GM21786 (cell line): Measurements from ENCODE around the gene KBTBD7.

Experiments
- ATAC-seq: cut with Tn5 transposase; IDR thresholded peaks from one replicate; pipeline ENCODE4 v1.9.1; 2021; ENCODE audit not compliant: unreplicated experiment

KBTBD7 gene, protein sequence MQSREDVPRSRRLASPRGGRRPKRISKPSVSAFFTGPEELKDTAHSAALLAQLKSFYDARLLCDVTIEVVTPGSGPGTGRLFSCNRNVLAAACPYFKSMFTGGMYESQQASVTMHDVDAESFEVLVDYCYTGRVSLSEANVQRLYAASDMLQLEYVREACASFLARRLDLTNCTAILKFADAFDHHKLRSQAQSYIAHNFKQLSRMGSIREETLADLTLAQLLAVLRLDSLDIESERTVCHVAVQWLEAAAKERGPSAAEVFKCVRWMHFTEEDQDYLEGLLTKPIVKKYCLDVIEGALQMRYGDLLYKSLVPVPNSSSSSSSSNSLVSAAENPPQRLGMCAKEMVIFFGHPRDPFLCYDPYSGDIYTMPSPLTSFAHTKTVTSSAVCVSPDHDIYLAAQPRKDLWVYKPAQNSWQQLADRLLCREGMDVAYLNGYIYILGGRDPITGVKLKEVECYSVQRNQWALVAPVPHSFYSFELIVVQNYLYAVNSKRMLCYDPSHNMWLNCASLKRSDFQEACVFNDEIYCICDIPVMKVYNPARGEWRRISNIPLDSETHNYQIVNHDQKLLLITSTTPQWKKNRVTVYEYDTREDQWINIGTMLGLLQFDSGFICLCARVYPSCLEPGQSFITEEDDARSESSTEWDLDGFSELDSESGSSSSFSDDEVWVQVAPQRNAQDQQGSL

GRCh38 chr13:41193919-41194824 is at the start of gene KBTBD7:
Gene KBTBD7, minus strand, starts transcription at chr13:41194569. Its CDS starts 312 bp downstream, at chr13:41194257.
- peak; percentile 93 for ATAC-seq

DNA sequence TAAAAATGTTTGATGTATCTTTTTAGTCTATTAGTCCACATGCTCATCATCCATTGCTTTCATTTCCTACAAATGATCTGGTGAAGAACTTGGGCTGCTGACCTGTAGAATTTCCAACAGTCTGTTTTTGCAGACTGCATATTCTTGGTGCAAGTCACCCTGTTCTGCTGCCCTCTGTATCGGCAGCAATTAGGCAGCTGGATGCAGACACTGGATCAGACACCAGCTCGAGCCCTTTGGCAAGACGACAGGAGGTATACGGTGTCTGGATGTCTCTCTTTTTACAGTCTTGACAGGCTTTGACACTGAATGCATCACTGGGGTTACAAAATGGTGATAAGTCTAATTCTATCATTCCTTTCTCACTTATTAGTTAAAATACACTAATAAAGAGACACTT is 47.3 kb upstream of the KBTBD7 start:
- no peak for ATAC-seq

DNA sequence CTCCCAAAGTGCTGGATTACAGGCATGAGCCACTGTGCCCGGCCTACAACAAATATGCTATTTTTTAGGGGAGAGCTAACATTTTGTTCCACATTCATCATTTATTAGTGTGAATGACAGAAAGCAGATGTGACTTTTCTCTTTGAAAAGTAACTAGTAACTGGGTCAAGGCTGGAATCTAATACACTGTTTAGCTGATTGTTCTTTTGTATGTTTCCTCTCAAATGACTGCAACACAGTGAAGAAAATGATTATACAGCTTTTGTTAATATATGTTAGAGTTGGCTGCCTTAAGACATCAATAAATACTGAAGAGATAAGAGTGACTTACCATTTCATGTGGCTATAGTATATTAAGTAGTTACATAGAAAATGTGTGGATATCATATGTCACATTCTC is 42.0 kb upstream of the KBTBD7 start:
- ATAC-seq, result no peak

- no peak for ATAC-seq
Measured at GRCh38 chr13:41232578-41233480, 38.5 kb upstream of the KBTBD7 start.

DNA sequence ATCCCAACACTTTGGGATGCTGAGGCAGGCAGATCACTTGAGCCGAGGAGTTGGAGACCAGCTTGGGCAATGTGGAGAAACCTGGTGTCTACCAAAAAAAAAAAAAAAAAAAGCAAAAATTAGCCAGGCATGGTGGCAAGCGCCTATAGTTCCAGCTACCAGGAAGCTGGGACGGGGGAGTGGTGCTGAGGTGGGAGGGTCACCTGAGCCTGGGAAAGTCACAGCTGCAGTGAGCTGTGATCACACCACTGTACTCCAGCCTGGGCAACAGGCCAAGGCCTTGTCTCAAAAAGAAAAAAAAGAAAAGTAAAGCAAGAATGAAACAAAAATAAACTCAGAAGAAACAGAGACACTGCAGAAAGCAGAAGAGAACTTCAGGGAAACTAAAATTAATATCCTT is 37.4 kb upstream of the KBTBD7 start:
- no peak for ATAC-seq

DNA sequence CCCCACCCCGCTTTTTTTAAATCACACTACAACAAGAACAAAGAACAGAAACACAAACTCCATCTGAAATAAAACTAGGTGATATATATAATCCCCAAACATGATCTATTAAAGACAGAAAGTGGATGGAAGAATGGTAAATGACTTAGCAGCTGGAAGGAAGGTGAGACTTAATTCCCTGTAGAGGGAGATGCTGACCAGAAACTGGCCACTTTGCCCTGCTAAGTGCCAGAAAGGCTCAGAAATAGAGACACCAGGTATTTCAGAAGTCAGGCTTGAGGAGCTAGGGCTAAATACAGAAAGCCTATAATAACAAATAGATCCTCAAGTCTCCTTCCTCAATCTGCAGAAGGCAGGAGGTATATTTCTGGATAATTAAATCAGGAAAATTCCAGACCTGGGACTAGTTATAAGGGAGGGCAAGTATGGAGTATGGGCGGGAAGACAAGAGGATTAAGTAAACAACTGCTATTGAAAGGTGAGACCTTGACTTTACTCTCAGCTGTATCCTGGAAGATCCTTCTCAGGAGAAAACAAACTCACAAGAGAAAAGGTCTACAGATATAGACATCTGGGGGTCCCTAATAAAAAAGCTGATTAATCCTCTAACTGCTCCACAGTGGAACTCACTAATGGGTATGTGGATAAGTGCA is 36.8 kb upstream of the KBTBD7 start:
- no peak for ATAC-seq

GRCh38 chr13:41229356-41229755 is 35.0 kb upstream of the KBTBD7 start:
- ATAC-seq, result no peak

GRCh38 chr13:41224113-41225110 is 30.0 kb upstream of the KBTBD7 start:
- no peak for ATAC-seq

DNA sequence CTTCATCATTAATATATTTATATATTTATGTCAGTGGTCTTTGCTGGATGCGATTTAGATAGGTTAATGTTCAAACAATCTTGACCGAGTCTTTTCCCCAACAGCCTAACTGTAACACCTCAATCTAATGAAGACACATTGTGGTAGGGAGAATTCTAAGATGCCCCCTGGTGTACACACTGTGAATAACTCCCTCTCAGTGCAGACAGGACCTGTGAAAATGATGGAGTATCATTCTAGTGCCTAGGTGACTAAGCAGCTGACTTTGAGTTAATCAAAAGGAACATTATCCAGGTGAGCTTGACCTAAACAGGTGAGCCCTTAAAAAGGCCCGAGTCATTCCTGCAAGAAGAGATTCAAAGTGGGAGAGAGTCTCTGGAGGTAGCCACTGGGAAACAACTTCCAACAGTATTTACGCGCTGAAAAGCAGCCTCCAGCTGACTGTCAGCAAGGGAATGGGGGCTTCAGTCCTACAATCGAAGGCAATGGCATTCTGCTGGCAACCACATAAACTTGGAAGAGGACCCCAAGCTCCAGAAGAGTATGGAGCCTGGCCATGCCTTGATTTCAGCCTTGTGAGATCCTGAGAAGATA is 28.0 kb upstream of the KBTBD7 start:
- peak; percentile 91 for ATAC-seq

- ATAC-seq, result no peak
Measured at GRCh38 chr13:41220401-41220800, 26.0 kb upstream of the KBTBD7 start.

DNA sequence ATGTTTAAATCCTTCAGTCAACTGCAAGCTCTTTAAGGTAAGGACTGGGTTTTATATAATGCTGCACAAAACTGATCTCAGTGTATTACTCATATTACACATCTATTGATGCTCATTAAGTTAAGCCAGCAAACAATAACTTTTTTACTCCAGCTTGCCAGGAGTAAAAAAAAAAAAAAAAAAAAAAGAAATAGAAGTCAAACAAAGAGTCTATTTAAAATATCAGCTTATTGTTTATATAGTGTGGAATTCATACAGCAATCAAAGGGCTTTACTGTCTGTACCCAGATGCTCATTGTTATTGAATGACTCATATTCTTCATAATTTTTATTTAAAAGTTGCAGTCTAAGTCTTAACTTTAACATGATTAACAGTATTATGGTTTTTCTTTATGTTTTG is 21.8 kb upstream of the KBTBD7 start:
- no peak for ATAC-seq

GRCh38 chr13:41213919-41214318 is 19.6 kb upstream of the KBTBD7 start:
- ATAC-seq, result no peak

- ATAC-seq, result no peak
Measured at GRCh38 chr13:41213316-41213715, 18.9 kb upstream of the KBTBD7 start.

DNA sequence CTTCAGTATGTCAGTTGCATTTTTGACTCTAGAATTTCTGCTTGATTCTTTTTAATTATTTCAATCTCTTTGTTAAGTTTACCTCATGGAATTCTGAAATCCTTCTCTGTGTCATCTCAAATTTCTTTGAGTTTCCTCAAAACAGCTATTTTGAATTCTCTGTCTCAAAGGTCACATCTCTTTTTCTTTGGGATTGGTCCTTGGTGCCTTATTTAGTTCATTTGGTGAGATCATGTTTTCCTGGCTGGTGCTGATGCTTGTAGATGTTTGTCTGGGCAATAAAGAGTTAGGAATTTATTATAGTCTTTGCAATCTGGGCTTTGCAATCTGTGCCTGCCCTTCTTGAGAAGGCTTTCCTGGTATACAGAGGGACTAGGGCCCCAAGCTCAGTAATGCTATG is 18.5 kb upstream of the KBTBD7 start:
- no peak for ATAC-seq

DNA sequence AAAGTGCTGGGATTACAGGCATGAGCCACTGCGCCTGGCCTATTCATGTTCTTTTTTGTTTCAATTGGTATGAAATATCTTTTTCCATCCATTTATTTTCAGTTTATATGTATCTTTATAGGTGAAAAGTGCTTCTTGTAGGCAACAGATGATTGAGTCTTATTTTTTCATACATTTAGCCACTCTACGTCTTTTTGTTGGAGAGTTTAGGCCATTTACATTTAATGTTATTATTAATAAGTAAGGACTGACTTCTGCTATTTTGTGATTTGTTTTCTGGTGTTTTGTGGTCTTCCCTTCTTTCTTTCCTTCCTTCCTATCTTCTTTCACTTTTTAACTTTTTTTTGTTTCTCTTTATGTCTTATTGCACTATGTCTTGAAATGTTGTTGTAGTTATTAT is 16.7 kb upstream of the KBTBD7 start:
- ATAC-seq, result no peak

- ATAC-seq, result no peak
Measured at GRCh38 chr13:41206467-41206866, 12.1 kb upstream of the KBTBD7 start.

DNA sequence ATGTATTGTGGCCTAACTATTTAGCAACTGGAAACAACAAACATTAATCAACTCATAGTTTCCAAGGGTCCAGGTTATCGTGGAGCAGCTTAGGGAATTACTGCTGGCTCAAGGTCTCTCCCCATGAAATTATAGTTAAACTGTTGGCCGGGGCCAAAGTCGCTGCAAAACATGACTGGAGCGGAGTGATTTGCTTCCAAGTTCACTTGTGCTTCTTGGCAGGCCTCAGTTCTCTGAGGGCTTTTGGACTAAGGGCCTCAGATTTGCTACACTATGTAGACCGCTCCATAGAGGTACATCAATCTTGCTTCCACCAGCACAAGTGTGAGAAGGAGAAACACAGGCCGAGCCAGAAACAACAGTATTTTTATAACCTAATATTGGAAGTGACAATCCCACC is 9.4 kb upstream of the KBTBD7 start:
- ATAC-seq, result no peak

DNA sequence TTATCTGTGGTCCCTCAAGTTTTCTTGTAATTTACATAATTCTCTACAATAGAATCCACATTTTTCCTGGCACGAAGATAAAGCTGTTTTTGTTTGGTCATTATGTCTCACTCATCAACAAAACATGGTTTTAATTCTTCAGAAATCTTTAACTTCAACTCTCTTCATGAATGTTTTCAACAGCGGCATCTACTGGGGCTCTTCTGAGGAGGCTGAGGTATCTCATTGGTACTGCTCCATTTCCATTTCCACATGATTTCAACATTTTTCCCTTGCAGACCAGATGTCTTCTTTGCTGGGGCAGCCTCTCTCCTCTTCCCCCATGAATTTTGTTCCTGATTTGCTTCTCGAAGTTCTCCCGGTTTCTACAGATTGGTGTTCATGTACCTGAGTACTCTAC is 5.8 kb upstream of the KBTBD7 start:
- no peak for ATAC-seq
